BLaER1 (cell line): ENCODE measurements around the gene UBE2I.

Experiments used
- H3K27ac ChIP-seq: shearing (Covaris generic); formaldehyde crosslinking; 2 replicates; pipeline ENCODE4 v1.8.1; 2022
- H3K27me3 ChIP-seq: shearing (Covaris generic); formaldehyde crosslinking; 2 replicates; pipeline ENCODE4 v1.8.1; 2022
- H3K36me3 ChIP-seq: shearing (Covaris generic); formaldehyde crosslinking; 2 replicates; pipeline ENCODE4 v1.8.1; 2022
- H3K4me1 ChIP-seq: shearing (Covaris generic); formaldehyde crosslinking; 2 replicates; pipeline ENCODE4 v1.8.1; 2022
- H3K4me2 ChIP-seq: shearing (Covaris generic); formaldehyde crosslinking; 2 replicates; pipeline ENCODE4 v1.8.1; 2022
- H3K4me3 ChIP-seq: shearing (Covaris generic); formaldehyde crosslinking; 2 replicates; pipeline ENCODE4 v1.8.1; 2022
- H3K9ac ChIP-seq: shearing (Covaris generic); formaldehyde crosslinking; 2 replicates; pipeline ENCODE4 v1.8.1; 2022
- H3K9me3 ChIP-seq: shearing (Covaris generic); formaldehyde crosslinking; 2 replicates; pipeline ENCODE4 v1.8.1; 2022
- H4K20me1 ChIP-seq: shearing (Covaris generic); formaldehyde crosslinking; 2 replicates; pipeline ENCODE4 v1.8.1; 2022
- Cebpa-rat ChIP-seq: shearing (Covaris generic); IDR thresholded peaks from 2 replicates; pipeline ENCODE4 v1.8.1; 2022

Gene UBE2I

GRCh38 chr16:1308977-1309885 lies at the start of gene UBE2I:
Gene UBE2I (plus strand): TSS chr16:1309636. CDS start chr16:1314031, 4,395 bp downstream.
- peaks cover 46% of the 10 kb centered on the region for H4K20me1 ChIP-seq
- peaks cover 56% of the 10 kb centered on the region for H3K4me1 ChIP-seq
- peak within 1 kb of the TSS; percentile 100 for H3K27ac ChIP-seq
- peak within 1 kb of the TSS; percentile 100 for H3K9ac ChIP-seq
- no peaks in the 10 kb centered on the region for H3K9me3 ChIP-seq
- H3K36me3 ChIP-seq = peaks cover 33% of the 10 kb centered on the region
- no peak for TF ChIP-seq Cebpa-rat
- no peaks in the 10 kb centered on the region for H3K27me3 ChIP-seq
- peak within 1 kb of the TSS; percentile 100 for H3K4me3 ChIP-seq
- H3K4me2 ChIP-seq = peak within 1 kb of the TSS; percentile 94

- TF ChIP-seq Cebpa-rat = no peak
- H3K27me3 ChIP-seq = peaks cover 75% of the 10 kb centered on the region
- no peak overlapping the region for H3K9ac ChIP-seq
- no peak overlapping the region for H3K27ac ChIP-seq
- H3K4me1 ChIP-seq = peaks cover 13% of the 10 kb centered on the region; the same call in 1 of the 2 replicates
- peaks cover 57% of the 10 kb centered on the region for H4K20me1 ChIP-seq
- no peak overlapping the region for H3K4me2 ChIP-seq
- H3K9me3 ChIP-seq = no peaks in the 10 kb centered on the region; the same call in 1 of the 2 replicates
- H3K4me3 ChIP-seq = no peak overlapping the region
- H3K36me3 ChIP-seq = no peaks in the 10 kb centered on the region
Measured at GRCh38 chr16:1259760-1260068, 49.7 kb upstream of the UBE2I start.

- Histone ChIP-seq H3K27ac (no peak overlapping the region), H3K4me1 (peaks cover 13% of the 10 kb centered on the region; the same call in 1 of the 2 replicates), H3K9ac (no peak overlapping the region), H3K4me2 (no peak overlapping the region), H4K20me1 (peaks cover 57% of the 10 kb centered on the region), H3K27me3 (peaks cover 75% of the 10 kb centered on the region), H3K36me3 (no peaks in the 10 kb centered on the region), H3K4me3 (no peak overlapping the region), H3K9me3 (no peaks in the 10 kb centered on the region; the same call in 1 of the 2 replicates)
- TF ChIP-seq Cebpa-rat = no peak
Measured at GRCh38 chr16:1260101-1260680, 49.2 kb upstream of the UBE2I start.

GRCh38 chr16:1261131-1261892 lies 48.1 kb upstream of the UBE2I start:
- Histone ChIP-seq H3K27me3 (peaks cover 73% of the 10 kb centered on the region), H3K36me3 (no peaks in the 10 kb centered on the region), H3K9me3 (no peaks in the 10 kb centered on the region; the same call in 1 of the 2 replicates), H4K20me1 (peaks cover 57% of the 10 kb centered on the region), H3K27ac (no peak overlapping the region), H3K4me1 (peaks cover 13% of the 10 kb centered on the region; the same call in 1 of the 2 replicates), H3K9ac (no peak overlapping the region), H3K4me3 (no peak overlapping the region), H3K4me2 (no peak overlapping the region)
- no peak for TF ChIP-seq Cebpa-rat

GRCh38 chr16:1262210-1262845 lies 47.1 kb upstream of the UBE2I start:
- H3K36me3 ChIP-seq = no peaks in the 10 kb centered on the region
- peaks cover 49% of the 10 kb centered on the region for H4K20me1 ChIP-seq
- TF ChIP-seq Cebpa-rat = no peak
- H3K9me3 ChIP-seq = no peaks in the 10 kb centered on the region; the same call in 1 of the 2 replicates
- no peak overlapping the region for H3K4me3 ChIP-seq
- H3K27me3 ChIP-seq = peaks cover 63% of the 10 kb centered on the region
- peaks cover 13% of the 10 kb centered on the region; the same call in 1 of the 2 replicates for H3K4me1 ChIP-seq
- no peak overlapping the region for H3K27ac ChIP-seq
- H3K4me2 ChIP-seq = no peak overlapping the region
- no peak overlapping the region for H3K9ac ChIP-seq

GRCh38 chr16:1262846-1263221 lies 46.6 kb upstream of the UBE2I start:
- TF ChIP-seq Cebpa-rat = no peak
- peaks cover 13% of the 10 kb centered on the region; the same call in 1 of the 2 replicates for H3K4me1 ChIP-seq

GRCh38 chr16:1263591-1264344 lies 45.7 kb upstream of the UBE2I start:
- Histone ChIP-seq H3K4me2 (no peak overlapping the region), H3K4me3 (no peak overlapping the region), H4K20me1 (peaks cover 39% of the 10 kb centered on the region), H3K27me3 (peaks cover 52% of the 10 kb centered on the region), H3K4me1 (peaks cover 13% of the 10 kb centered on the region; the same call in 1 of the 2 replicates), H3K36me3 (no peaks in the 10 kb centered on the region), H3K9ac (no peak overlapping the region), H3K27ac (no peak overlapping the region), H3K9me3 (no peaks in the 10 kb centered on the region; the same call in 1 of the 2 replicates)
- no peak for TF ChIP-seq Cebpa-rat

More at GRCh38 chr16:1262846-1263221, 46.6 kb upstream of the UBE2I start:
- no peaks in the 10 kb centered on the region; the same call in 1 of the 2 replicates for H3K9me3 ChIP-seq
- no peak overlapping the region for H3K9ac ChIP-seq
- no peak overlapping the region for H3K4me3 ChIP-seq
- no peak overlapping the region for H3K4me2 ChIP-seq
- peaks cover 44% of the 10 kb centered on the region for H4K20me1 ChIP-seq
- peaks cover 58% of the 10 kb centered on the region for H3K27me3 ChIP-seq
- H3K27ac ChIP-seq = no peak overlapping the region
- no peaks in the 10 kb centered on the region for H3K36me3 ChIP-seq

GRCh38 chr16:1264345-1265089 lies 44.9 kb upstream of the UBE2I start:
- H3K27ac ChIP-seq = no peak overlapping the region
- H3K9ac ChIP-seq = no peak overlapping the region
- H3K4me3 ChIP-seq = no peak overlapping the region
- peaks cover 44% of the 10 kb centered on the region for H3K27me3 ChIP-seq
- no peaks in the 10 kb centered on the region for H3K36me3 ChIP-seq
- H3K4me2 ChIP-seq = no peak overlapping the region
- peaks cover 5% of the 10 kb centered on the region; the same call in 1 of the 2 replicates for H3K4me1 ChIP-seq
- no peaks in the 10 kb centered on the region; the same call in 1 of the 2 replicates for H3K9me3 ChIP-seq
- TF ChIP-seq Cebpa-rat = no peak
- peaks cover 34% of the 10 kb centered on the region for H4K20me1 ChIP-seq
